Limb (tissue), 2 donors: Measurements from ENCODE around the gene TSPAN8.
"Not testable (repeated sequence)": the region's sequence is repeated elsewhere in the genome, so short reads cannot be mapped to it uniquely, and the experiment has no call there.

Experiments used
- DNase-seq, 2 donors: peaks; one replicate each; pipeline ENCODE4 v3.0.0-alpha.2; 2016; ENCODE audit errors: extremely low spot score in 2 of 2

TSPAN8 gene

DNA sequence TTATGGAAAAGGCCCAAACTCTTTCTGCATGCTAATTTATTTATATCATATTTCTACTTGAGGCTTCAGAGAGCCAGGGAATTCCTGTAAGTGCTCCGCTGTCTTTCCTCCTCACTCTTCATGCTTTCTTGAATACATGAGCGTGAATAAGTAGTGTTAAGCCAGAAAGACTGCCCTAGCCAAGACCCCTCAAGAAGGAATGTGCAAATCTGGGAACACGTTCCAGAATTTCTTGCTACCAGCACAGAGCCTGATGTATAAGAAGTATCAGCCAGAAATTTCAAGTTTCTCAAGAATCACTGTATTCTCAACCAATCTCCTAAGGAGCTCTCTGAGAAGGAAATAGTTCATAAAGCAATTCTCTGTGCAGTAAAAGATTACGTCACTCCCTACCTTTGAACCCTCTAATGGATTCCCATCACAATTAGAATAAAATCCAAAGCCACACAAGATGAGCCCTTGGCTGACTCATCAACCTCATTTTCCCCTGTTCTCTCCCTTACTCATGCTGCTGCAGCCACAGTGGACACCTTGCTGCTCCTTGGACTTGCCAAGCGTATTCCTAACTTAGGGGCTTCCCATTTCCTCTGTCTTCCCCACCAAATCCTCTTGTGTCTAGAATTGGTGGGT is 6.9 kb upstream of the TSPAN8 start:
- peak in 1 of 2 donors; percentile 56 for DNase-seq

DNA sequence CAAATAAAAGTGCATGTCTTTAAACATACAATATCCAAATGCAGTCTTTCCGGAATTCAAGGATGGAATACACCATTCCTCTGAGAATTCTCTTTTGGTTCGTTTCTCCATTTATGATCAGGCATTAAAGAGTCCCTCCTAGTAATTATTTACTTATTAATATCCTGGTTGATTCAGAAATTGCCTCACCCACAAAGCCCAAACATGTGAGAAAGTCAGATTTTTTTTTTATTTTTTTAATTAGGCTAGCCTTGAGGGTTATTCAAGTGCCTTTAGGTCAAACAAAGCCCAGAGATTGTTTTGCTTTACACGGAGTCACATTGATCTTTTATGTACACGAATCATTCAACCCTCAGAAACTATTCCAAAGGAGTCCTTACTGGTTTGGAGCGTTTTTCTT is 6.4 kb upstream of the TSPAN8 start:
- DNase-seq, result no peak

DNA sequence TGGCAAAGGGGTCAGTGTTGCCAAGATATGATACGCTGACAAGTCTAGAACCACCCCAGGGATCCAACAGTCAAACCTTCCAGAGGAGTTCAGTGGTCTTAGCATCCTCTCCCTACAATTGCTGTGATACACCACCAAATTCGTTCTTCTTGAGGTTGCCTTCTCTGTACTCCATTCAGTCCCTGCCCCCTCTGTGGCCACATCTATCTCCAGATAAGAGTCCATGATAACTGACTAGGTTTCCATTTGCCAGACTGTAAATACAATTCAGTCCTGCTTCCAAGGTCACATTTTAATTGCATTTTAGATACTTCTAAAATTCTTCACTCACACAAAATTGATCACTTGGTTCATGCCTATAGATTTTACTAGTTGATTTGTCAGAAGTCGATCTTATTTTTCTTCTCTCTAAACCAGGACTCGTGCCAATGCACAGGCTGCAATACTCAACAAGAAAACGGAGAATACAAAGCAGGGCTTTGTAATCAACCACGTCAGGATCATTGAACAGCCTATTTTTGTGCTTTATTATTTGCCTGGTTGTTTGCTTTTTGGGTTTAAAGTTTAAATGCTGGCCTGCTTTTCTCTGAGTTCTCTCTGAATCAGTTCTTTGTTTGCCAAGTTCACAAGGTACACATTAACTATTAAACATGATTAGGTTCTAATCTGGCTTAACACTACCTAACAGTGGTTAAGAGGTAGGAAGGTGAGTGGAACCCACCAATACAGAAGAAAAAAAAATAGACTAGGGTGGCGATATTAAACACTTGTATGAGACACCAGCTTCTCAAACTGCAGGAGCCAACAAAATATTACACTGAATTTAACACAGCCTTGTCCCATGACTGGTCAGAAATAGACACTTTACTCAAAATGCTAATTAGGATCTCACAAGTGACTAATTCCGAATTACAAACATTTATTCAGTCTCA is 5.3 kb upstream of the TSPAN8 start:
- DNase-seq, result no peak

DNA sequence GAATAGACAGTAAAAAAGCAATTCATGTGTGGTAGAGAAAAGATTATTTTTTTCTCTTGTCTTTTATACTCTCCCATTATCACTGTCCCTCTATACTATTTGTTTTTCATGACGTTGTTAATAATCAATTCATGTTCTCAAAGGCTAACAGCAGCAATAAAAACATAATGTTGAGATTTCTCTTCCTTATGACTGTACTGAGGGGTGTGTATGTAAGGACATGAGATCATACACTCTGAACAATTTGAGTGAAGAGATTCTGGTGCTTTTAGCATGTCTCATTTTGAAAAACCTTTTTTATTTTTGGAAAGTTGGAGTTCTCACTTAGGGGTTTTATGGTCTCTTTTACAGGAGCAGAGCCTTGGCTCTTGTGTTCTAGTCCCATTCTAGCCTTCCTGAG is 3.8 kb upstream of the TSPAN8 start:
- no peak for DNase-seq

DNA sequence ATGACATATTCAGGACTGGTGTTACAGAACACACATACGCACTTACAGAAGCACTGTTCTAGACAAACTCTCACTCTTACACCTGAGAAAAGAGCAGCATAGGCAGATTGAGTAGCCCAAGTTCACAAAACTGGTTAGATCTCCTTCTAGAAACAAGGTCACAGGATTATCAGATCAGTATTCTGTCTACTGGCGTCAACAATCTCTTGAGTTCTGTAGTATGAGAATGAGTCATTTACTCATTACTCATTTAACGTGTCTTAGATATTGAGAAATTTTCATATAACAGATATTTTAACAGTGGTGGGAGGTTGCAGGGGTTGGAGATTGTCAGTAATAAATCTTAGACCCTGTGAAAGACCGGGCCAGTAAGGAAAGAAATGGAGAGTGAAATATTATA is 2.8 kb upstream of the TSPAN8 start:
- DNase-seq, result no peak

DNA sequence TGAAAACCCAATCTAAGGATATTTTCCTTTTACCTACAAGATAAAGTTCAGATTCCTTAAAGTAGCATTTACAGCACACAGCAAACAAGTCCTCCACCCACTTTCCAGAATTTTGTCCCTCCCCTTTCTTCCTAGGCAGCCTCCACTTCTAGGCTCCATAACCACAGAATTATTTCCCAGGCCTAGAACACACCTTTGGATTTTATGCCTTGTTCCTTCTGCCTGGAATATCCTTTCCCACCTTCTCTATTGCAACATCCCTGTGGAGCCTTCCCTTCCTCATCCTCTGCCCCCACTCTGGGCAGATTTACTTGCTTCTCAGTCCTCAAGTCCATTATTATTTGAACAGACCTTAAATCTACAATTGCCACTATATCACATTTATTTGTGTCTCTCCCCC is 2.1 kb upstream of the TSPAN8 start:
- no peak for DNase-seq

DNA sequence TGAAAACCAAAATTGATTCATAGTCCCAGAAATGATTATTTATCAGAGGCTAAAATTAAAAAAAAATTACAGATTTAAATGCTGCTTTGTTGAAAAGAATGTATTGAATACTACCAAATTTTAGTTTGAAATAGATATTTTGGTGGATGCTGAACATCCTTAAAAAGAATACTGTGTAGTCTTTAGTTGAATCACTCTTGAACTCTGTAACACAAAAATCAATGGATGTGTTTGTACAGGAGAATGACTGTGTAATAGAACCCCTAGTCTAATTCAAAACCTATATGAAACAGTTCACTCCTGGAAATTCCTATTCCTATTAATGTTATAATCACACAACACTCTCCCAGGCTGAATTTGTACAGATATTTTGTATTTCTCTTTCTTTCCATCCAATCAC is 1.5 kb upstream of the TSPAN8 start:
- no peak for DNase-seq

DNA sequence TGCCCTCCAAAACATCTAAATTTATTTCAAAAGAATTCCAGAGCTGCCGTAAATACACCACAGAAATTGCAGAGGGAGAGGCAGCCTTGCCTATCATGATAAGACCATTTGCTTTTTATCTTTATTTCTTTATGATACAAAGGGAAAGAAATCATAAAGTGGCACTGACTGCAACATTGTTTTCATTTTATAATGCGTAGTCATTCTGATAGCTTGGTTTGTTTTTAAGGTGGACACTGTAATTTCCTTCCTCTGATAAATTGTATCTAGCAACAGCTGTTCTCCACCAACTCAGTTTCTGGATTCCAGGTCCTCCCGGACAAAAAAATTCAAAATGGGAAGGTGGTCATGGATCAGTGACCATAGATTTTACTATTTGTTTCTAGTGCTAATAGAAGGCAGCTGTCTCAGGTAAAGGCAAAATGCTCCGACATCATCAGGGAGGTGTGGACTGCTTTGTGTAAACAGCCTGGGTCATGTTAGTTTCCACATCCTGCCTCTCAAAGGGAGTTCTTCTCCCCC is 623 bp upstream of the TSPAN8 start:
- DNase-seq, result no peak

DNA sequence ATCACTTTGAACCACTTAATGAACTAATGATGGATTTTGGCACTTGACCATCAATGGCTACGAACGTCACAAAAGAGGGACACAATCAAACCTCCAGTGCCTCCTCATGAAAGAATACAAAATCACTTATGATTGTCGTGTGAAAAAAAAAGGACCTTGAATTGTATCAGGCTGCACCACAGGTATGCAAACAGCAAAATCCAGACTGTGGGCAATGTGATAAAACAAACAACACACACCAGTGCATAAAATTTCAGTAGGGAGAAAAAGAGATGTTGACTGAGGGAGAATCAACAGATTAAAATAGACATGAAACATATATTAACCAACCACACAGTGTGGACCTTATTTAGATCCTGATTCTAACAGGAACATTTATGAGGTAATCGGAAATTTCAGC is 2.6 kb downstream of the TSPAN8 start:
- no peak for DNase-seq

DNA sequence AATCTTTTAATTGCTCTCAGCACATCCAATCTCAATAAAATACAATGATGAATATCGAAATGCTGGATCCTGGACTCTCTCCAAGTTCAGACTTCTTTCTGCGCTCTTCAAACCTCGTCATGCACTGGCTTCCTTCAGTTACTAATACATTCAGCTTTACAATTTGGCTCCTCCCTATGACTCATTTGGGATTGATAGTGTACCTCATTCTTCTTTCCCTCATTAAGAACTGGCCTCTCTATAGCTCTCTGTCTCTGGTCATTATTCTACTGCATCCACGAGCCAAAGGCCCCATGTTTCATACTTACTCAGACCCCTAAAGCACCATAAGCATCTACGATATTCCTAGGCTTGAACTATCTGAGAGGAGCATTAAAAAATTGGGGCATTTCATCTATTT is 4.9 kb downstream of the TSPAN8 start:
- DNase-seq, result no peak

DNA sequence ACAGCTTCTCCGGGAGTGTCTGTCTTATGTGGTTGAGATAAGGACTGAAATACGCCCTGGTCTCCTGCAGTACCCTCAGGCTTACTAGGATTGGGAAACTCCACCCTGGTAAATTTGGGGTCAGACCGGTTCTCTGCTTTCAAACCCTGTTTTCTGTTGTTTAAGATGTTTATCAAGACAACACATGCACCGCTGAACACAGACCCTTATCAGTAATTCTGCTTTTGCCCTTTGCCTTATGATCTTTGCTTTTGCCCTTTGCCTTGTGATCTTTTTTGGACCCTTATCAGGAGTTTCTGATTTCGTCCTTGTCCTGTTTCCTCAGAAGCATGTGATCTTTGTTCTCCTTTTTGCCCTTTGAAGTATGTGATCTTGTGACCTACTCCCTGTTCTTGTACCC is 7.8 kb downstream of the TSPAN8 start:
- DNase-seq, result not testable (repeated sequence)

DNA sequence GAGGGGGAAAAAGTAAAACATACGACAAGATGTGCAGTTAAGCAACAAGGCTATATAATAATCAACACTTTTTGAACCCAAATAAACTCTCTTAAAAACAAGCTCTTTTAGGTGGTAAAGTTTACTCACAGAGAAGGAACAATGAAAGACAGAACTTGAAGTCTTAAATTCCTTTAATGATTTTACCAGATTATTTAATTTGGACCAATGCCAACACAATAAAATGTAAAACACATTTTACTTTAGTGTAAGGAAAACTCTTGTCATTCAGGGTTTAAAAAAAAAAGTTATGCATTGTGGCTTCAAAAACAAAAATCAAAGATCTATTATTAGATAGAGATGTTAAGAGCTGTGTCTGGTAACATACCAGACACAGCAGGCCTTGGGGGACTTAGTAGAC is 13.1 kb downstream of the TSPAN8 start:
- no peak for DNase-seq

DNA sequence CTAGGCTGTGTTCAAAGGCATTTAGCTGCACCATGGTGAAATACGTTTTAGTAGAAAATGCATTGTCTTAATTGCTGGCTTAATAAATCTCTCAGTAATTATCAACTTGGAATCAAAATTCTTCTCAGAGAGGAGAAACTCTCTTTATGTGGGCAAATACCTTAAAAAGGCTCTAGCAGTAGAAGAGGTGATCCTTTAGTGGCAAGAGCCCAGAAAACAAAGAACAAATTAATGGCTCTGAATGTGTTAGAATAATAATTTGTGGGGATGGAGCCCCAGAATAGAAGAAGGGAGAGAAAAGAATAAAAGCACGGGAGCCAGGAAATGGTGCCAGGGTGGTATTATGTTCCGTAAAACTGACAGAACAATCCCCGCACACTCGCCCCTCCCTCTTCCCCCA is 14.8 kb downstream of the TSPAN8 start:
- DNase-seq, result no peak

DNA sequence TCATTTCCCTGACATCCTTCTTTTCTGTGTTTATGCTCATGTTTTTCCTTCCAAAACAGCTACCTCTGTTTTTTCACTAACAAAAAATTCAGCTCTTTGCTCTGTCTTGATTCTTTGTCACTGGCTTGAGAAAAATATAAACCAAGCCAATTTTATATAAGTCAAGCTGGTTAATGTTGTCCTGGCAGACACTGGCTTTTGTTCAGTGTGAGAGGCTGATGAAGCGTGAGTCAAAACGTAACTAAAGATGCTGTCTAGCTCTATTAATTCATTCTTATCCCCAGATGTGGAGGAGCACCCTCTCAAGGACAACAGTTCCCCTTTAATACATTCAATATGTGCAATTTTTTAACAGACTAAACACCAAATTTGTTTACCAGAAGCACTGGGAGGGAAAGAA is 15.8 kb downstream of the TSPAN8 start:
- no peak for DNase-seq

DNA sequence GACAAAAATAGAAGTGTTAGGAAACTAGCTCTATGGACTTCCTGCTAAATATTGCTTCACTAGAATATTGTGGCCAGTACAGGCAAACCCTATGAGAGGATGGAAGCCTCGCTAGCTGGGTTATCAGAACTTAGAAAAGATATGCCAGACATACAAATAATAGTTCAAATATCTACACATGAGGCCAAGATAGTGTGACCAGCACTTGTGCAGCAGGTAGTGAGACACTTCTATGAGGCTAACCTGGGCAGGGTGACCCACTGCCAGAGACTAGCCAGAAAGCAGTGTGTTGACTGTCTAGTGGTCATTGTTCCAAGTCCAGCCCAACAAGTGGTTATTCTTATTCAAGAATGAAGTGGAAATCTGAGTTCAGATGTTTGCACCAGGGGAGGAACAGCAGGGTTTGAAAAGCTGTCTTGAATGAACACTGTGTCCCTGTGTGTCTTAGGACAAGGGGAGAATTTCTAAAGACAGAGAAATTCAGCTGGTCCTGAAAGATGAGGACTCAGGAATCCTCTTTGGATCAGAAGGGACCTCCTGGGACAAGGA is 16.3 kb downstream of the TSPAN8 start:
- no peak for DNase-seq

DNA sequence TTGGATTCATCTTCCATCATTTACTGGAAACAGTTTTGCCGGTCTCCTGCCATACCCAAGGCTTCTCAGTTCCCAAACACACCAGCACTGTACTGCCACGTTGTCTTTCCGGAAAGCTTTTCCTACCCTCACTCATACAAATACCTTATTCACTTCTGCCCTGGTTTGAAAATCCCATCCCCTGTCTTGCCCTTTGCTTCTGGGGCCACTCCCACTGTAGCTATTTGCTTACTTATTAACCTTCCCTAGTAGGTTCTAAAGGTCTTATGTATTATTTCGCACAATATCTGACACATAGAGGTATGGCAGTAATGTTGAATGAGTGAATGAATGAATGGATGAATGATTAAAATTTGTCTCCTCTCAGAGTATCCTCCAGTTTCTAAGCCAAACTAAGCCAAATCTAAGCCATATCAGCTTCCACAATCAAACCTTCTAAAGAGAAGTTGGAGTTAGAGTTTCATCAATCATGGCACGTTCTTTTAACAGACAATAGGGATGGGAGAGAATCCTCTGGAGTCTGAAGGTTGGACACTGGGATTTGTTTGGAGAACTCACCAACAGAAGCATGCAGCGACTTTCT is 18.6 kb downstream of the TSPAN8 start:
- no peak for DNase-seq

DNA sequence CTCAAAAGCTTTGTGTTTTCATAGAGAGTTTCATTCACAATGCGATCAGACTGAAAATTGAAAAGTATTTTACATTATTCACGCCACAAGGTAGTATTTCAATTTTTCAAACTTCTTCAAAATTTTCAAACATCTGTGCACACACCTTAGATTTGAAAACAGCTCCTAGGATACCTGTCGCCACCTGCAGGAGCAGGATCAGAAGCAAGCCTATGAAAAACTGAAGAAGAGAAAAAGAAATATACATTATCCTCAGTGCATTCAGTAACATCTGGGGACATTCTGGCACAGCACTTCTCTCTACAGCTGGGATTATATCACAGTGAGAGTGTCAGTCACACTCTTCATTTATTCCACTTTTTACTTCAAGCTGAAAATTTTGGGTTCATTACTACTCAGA is 19.8 kb downstream of the TSPAN8 start:
- DNase-seq, result no peak

DNA sequence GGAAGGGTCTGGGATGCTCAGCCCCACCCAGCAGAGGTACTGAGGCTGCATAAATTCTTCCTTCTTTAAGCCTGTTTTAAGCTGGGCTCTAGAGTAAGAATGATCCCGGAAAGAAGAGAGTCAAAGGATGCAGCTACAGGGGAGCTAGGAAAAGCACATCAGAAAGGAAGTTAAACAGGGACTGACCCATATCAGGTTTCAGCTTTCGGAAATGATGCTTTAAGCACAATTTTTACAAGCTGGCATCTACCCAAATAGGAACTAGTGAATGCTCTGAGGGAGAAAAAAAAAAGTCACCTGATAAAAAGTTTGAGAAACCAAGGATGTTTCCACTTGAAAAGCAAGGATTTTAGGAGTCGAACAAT is 22.0 kb downstream of the TSPAN8 start:
- DNase-seq, result no peak

DNA sequence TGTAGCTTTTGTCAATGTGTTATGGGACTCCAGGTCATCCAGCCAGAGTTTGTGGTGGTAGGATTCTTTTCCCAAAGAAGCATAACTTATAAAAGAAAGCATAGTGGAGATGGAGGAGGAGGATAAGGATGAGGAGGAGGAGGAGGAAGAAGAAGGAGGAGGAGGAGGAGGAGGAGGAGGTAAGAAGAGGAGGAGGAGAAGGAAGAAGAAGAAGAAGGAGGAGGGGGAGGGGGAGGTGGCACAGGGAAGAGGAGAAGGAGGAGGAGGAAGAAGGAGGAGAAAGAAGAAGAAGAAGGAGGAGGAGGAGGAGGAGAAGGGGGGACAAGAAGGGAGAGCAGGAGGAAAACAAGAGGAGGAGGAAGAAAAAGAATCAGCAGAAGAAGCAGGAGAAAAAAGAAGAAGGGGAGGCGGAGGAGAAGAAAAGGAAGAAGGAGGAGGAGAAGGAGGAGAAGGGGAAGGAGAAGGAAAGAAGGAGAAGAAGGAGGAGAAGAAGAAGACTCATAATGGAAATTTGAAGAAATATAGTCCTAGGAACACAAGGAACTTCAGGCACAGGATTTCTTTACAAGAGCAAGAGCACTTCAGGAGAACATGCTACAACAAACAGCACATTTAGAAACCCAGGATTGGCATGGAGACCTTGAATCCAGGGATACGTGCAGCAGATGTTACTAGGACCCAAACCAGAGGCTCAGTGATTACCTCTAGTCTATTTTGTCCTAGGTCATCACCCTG is 22.6 kb downstream of the TSPAN8 start:
- no peak for DNase-seq

DNA sequence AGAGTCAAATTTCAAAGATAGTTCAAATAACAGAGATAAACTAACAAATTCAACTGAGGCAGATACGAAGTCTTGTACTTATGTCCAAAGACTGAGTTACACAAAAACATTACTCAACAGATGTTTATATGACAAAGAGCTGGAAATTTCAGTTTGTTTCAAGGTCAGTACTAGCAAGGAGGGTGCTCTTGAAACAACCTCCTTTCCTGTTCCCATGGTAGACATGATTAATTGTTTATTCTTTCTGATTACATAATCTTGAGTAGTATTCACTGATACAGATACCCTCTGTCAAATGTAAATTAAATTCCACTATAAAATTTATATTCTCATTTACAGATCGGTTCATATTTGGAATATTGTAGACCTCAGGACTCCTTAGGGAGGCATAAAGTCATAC is 23.4 kb downstream of the TSPAN8 start:
- no peak for DNase-seq

DNA sequence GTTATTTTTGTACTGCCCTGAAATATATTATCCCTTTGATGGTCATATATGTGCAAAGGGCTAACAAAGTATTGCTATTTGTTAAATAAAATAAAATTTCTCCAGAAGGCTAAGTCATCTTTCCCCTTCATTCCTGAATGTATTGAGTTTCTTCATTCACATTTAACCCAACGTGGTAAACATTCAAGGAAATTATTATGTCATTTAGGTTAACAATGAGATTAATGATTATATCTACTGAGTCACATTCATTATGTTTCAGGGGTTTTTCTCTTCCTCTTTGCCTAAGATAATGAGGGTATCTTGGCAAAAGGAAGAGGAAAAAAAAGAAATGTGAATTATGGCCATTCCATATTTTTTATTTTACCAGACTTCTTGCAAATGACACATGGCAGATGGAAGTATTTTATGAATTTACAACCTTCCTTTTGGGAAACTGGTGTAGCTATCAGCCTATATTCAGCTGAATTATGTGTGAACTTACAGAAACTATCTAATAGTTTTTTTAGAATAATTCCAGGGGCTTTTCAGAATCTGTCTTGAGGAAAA is 27.2 kb downstream of the TSPAN8 start:
- no peak for DNase-seq
